Immature natural killer cell (primary cell): Measurements from ENCODE around the gene CIB1. TPM values are rescaled to one million over a fixed set of nuclear protein-coding genes. Genes with fewer than 3 reads are reported as not detected.

Source experiments
- DNase-seq, 3 donors: peaks; one replicate each; pipeline ENCODE4 v3.0.0; 2022; ENCODE audit warnings: mixed read lengths in 1 of 3
- H3K27ac Mint-ChIP-seq, 6 donors: one replicate each; pipeline ENCODE4 v1.8.0; 2020; ENCODE audit warnings: mixed read lengths in 6 of 6, mild to moderate bottlenecking in 5 of 6, inconsistent platforms in 4 of 6, moderate library complexity in 3 of 6
- H3K27me3 Mint-ChIP-seq, 3 donors: one replicate each; pipeline ENCODE4 v1.8.0; 2020 to 2021; ENCODE audit warnings: low read depth in 3 of 3, mild to moderate bottlenecking in 3 of 3, mixed read lengths in 3 of 3, moderate library complexity in 3 of 3, inconsistent platforms in 1 of 3
- H3K36me3 Mint-ChIP-seq, 3 donors: one replicate each; pipeline ENCODE4 v1.8.0; 2020; ENCODE audit warnings: mixed read lengths in 3 of 3, inconsistent platforms in 2 of 3, mild to moderate bottlenecking in 2 of 3
- H3K4me1 Mint-ChIP-seq, 2 donors: one replicate each; pipeline ENCODE4 v1.8.0; 2020; ENCODE audit warnings: inconsistent platforms in 2 of 2, mild to moderate bottlenecking in 2 of 2, mixed read lengths in 2 of 2, moderate library complexity in 1 of 2
- H3K4me3 Mint-ChIP-seq, 5 donors: one replicate each; pipeline ENCODE4 v1.8.0; 2020; ENCODE audit warnings: mild to moderate bottlenecking in 5 of 5, mixed read lengths in 5 of 5, inconsistent platforms in 3 of 5, moderate library complexity in 3 of 5
- H3K9me3 Mint-ChIP-seq, 6 donors: one replicate each; pipeline ENCODE4 v1.8.0; 2020; ENCODE audit warnings: mild to moderate bottlenecking in 6 of 6, mixed read lengths in 6 of 6, inconsistent platforms in 4 of 6, moderate library complexity in 3 of 6
- polyA plus RNA-seq, 3 donors: library from polyadenylated mRNA; unstranded; fragments of 300-500 nt; fragmentation: Illumina TruSeq; gene quantifications; one replicate each; pipeline ENCODE4 v1.2.3, GENCODE V29; 2021

The CIB1 gene
- polyA plus RNA-seq, 3 donors from 2014 or later, result 219 to 304 (median 265) TPM

- no peak for DNase-seq
- H3K4me1 Mint-ChIP-seq, result peaks cover 5 to 8% of the 10 kb centered on the region in 2 donors
- no peak overlapping the region for H3K27ac Mint-ChIP-seq
- no peaks in the 10 kb centered on the region for H3K9me3 Mint-ChIP-seq
- H3K27me3 Mint-ChIP-seq, result peaks cover 0 to 3% (median 2%) of the 10 kb centered on the region in 3 donors
- H3K4me3 Mint-ChIP-seq, result no peak overlapping the region
- H3K36me3 Mint-ChIP-seq, result peaks cover 0 to 13% (median 4%) of the 10 kb centered on the region in 3 donors
Measured at GRCh38 chr15:90208356-90208755, 25.4 kb downstream of the CIB1 start.

- peaks cover 0 to 3% (median 2%) of the 10 kb centered on the region in 3 donors for H3K27me3 Mint-ChIP-seq
- no peak overlapping the region for H3K27ac Mint-ChIP-seq
- no peak for DNase-seq
- H3K4me1 Mint-ChIP-seq, result peaks cover 13 to 19% of the 10 kb centered on the region in 2 donors
- H3K4me3 Mint-ChIP-seq, result no peak overlapping the region
- H3K9me3 Mint-ChIP-seq, result no peaks in the 10 kb centered on the region
- H3K36me3 Mint-ChIP-seq, result peaks cover 0 to 13% (median 4%) of the 10 kb centered on the region in 3 donors
Measured at GRCh38 chr15:90207252-90207651, 26.5 kb downstream of the CIB1 start.

GRCh38 chr15:90205886-90206285, 27.9 kb downstream of the CIB1 start:
- Mint-ChIP-seq H3K27ac (no peak overlapping the region), H3K27me3 (peaks cover 0 to 3% (median 2%) of the 10 kb centered on the region in 3 donors), H3K36me3 (peaks cover 0 to 13% (median 4%) of the 10 kb centered on the region in 3 donors), H3K4me1 (peaks cover 12 to 21% of the 10 kb centered on the region in 2 donors), H3K9me3 (no peaks in the 10 kb centered on the region), H3K4me3 (no peak overlapping the region)
- DNase-seq, result no peak

DNA sequence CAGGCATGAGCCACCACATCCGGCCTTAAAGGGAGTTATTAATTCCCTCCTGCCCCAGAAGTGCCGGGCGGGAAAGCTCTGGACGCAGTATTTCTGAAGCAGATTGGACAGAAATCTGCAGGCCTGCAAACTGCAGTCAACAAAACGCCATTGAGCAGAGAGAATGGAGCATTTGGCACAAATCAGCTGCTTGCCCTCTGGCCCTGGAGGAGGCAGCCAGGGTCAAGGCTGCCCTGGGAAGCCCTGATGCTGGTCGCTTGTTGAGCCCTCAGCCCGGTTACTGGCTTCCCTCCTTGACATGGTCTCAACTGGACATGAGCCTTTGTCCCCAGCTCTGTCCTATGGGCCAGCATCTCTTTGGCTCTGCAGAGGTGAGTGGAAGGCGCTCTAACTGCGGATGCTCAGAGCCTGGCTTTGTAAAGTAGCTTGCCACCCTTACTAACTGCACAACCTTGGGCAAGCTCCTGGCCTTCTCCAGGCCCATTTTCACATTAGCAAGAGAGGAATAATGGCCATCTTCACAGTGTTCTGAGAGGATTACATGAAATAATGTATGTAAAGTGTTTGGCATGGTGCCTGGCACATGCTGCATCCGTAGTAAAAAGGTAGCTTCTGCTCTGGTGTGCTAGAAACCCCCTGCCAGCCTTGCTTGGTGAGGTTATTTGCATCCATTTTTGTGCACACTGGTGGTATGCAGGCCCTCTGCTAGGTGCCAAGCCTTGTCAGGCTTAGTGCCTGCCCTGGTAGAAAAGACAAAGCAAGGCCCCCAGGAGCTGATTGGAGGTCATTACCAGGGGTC, 28.5 kb downstream of the CIB1 start:
- Mint-ChIP-seq H3K36me3 (peaks cover 0 to 7% (median 0%) of the 10 kb centered on the region in 3 donors), H3K4me1 (peaks cover 15% of the 10 kb centered on the region in 2 donors), H3K27ac (no peak overlapping the region), H3K9me3 (no peaks in the 10 kb centered on the region), H3K27me3 (peaks cover 0 to 5% (median 1%) of the 10 kb centered on the region in 3 donors), H3K4me3 (no peak overlapping the region)
- no peak for DNase-seq

DNA sequence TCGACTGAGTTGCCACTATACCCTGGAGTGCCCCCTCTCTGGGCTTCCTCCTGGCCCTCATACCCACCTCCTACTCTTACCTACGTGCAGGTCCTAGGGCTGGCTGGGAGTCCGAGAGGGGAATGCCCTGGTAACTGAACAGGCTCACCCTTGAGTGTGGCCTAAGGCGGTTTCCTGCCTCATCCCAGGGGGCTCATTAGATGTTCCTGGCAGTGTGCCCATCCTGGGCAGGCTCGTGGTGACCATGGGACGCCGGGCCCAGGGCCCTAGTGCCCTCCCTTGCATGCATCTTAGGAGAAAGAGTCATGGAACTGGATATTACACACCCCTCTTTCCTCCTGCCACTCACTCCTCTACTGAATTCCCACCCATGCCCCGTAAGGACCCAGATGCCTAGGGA, 29.8 kb downstream of the CIB1 start:
- no peak overlapping the region for H3K4me3 Mint-ChIP-seq
- peaks cover 13 to 15% of the 10 kb centered on the region in 2 donors for H3K4me1 Mint-ChIP-seq

GRCh38 chr15:90203473-90203872, 30.3 kb downstream of the CIB1 start:
- Mint-ChIP-seq H3K4me1 (peaks cover 13 to 15% of the 10 kb centered on the region in 2 donors), H3K27me3 (peaks cover 0 to 5% (median 1%) of the 10 kb centered on the region in 3 donors), H3K9me3 (no peaks in the 10 kb centered on the region), H3K4me3 (peak overlapping the region in 1 of 5 donors; percentile 87), H3K27ac (no peak overlapping the region), H3K36me3 (no peaks in the 10 kb centered on the region)
- no peak for DNase-seq

More for the DNA sequence above, 29.8 kb downstream of the CIB1 start:
- no peak for DNase-seq
- Mint-ChIP-seq H3K36me3 (no peaks in the 10 kb centered on the region), H3K27ac (no peak overlapping the region), H3K9me3 (no peaks in the 10 kb centered on the region), H3K27me3 (peaks cover 0 to 5% (median 1%) of the 10 kb centered on the region in 3 donors)

GRCh38 chr15:90202929-90203328, 30.8 kb downstream of the CIB1 start:
- no peaks in the 10 kb centered on the region for H3K36me3 Mint-ChIP-seq
- H3K4me1 Mint-ChIP-seq, result peaks cover 13 to 15% of the 10 kb centered on the region in 2 donors
- DNase-seq, result no peak
- H3K4me3 Mint-ChIP-seq, result peak overlapping the region; percentile 82 to 87 (median 83)
- peak overlapping the region in 4 of 6 donors; percentile 22 to 88 (median 66) for H3K27ac Mint-ChIP-seq
- no peaks in the 10 kb centered on the region for H3K9me3 Mint-ChIP-seq
- H3K27me3 Mint-ChIP-seq, result peaks cover 0 to 5% (median 1%) of the 10 kb centered on the region in 3 donors

DNA sequence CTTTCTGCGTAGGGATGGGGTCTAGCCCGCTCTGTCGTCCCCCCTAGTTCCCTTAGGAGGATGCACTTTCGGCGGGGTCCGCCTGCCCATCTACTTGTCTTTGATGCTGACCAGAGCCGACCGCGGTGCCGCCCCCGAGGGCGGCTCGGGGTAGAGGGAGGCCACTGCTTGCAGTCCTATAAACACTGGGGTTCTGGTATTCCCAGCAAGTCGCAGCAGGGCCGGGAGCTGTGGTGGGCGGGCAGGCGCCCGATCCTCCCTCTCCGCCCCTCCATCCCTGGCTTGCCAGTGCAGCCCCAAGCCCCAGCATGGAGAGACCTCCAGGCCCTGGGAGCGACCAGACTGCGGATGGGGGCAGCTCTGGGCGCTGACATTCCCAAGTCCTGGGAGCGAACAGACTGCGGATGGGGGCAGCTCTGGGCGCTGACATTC, 31.8 kb downstream of the CIB1 start:
- Mint-ChIP-seq H3K9me3 (no peaks in the 10 kb centered on the region), H3K4me1 (peaks cover 13 to 15% of the 10 kb centered on the region in 2 donors), H3K27ac (peak overlapping the region in 4 of 6 donors; percentile 30 to 73 (median 56)), H3K4me3 (peak overlapping the region; percentile 79 to 87 (median 81)), H3K36me3 (no peaks in the 10 kb centered on the region), H3K27me3 (peaks cover 0 to 3% (median 1%) of the 10 kb centered on the region in 3 donors)
- DNase-seq, result no peak

- Mint-ChIP-seq H3K9me3 (no peaks in the 10 kb centered on the region), H3K27ac (peak within 1 kb of the TSS; percentile 40 to 88 (median 86)), H3K4me3 (peak within 1 kb of the TSS; percentile 84 to 88 (median 87)), H3K4me1 (peaks cover 13 to 15% of the 10 kb centered on the region in 2 donors), H3K27me3 (peaks cover 0 to 3% (median 1%) of the 10 kb centered on the region in 3 donors), H3K36me3 (peaks cover 0 to 6% (median 0%) of the 10 kb centered on the region in 3 donors)
- DNase-seq, result peak; percentile 78 to 82 (median 81)
Measured at GRCh38 chr15:90201130-90201943, 32.4 kb downstream of the CIB1 start, which contains the start of gene SEMA4B. TSS of gene SEMA4B (plus strand) at chr15:90201330. CDS start at chr15:90201579, 249 bp downstream.

GRCh38 chr15:90200534-90201129, 33.1 kb downstream of the CIB1 start:
- H3K27me3 Mint-ChIP-seq, result peaks cover 0 to 3% (median 1%) of the 10 kb centered on the region in 3 donors
- H3K4me3 Mint-ChIP-seq, result peak overlapping the region; percentile 84 to 88 (median 87)
- peaks cover 0 to 8% (median 0%) of the 10 kb centered on the region in 3 donors for H3K36me3 Mint-ChIP-seq
- no peaks in the 10 kb centered on the region for H3K9me3 Mint-ChIP-seq
- H3K27ac Mint-ChIP-seq, result peak overlapping the region; percentile 35 to 88 (median 86)
- DNase-seq, result no peak
- H3K4me1 Mint-ChIP-seq, result peaks cover 13 to 15% of the 10 kb centered on the region in 2 donors

DNA sequence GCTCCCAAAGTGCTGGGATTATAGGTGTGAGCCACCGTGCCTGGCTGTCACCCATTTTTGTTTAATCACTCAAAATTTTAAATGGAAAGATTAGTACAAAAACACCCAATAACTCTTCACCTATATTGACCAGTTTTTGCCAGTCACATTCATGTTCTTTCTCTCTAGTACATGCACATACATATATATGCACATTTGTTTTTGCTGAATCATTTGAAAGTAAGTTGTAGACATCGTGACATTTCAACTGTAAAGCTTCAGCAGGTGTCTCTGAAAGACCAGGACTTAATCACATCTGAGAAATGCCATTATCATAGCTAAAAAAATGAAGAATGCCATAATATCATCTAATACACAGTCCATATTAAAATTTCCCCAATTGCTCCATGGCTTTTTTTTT, 39.1 kb downstream of the CIB1 start:
- Mint-ChIP-seq H3K4me3 (no peak overlapping the region), H3K27me3 (peaks cover 0 to 3% (median 0%) of the 10 kb centered on the region in 3 donors), H3K36me3 (peaks cover 0 to 13% (median 0%) of the 10 kb centered on the region in 3 donors), H3K4me1 (peaks cover 20% of the 10 kb centered on the region in 2 donors), H3K9me3 (no peaks in the 10 kb centered on the region), H3K27ac (no peak overlapping the region)
- no peak for DNase-seq

DNA sequence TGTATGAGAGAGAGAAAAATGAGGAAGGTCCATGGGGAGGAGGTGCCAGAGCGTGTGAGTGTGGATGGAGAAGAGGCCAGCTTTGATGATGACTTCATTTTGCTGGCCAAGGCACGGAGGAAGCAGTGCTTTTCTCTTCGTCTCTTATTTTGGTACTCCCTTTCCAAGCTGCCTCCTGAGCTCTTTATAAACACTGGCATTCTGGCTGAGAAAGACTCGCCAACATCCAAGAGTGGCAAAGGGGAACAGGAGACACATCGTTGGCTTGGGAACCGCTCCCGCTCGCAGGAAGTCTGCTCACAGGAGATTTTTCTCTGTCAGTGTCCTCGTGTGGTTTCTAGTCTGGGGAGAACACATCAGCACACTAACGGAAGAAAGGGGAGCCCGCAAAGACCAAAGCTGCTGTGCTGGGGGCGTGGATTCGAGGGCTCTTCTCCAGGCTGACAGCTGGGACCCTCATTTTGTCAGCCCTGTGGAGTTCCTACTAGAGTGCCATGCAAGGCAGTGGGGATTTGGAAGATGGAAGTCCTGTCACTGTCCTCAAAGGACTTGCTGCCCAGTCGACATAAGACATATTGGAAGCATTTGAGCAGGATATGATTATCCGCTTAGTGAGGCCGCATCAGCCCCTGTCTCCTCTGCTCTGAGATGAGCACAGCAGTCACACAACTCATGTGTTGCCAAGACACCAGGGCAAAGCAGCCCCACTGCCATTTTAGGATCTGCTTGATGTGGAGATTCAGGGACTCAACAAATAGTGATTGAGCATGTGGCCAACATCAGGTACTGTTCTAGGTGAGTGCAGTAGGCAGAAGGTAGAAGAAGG, 40.6 kb downstream of the CIB1 start:
- Mint-ChIP-seq H3K9me3 (no peaks in the 10 kb centered on the region), H3K27ac (peak overlapping the region in 2 of 6 donors; percentile 22 to 43), H3K4me3 (peak overlapping the region in 4 of 5 donors; percentile 0 to 56 (median 2)), H3K36me3 (peaks cover 0 to 13% (median 0%) of the 10 kb centered on the region in 3 donors), H3K4me1 (peaks cover 20% of the 10 kb centered on the region in 2 donors), H3K27me3 (peaks cover 0 to 1% (median 0%) of the 10 kb centered on the region in 3 donors)
- DNase-seq, result no peak
